Right lobe of liver (tissue), 6 donors: Measurements from ENCODE around the gene NTM. TPM values are rescaled to one million over a fixed set of nuclear protein-coding genes. Genes with fewer than 3 reads are reported as not detected.

Experiments
- ATAC-seq, 4 donors: fragments of 200-7000 bp; cut with Tn5 transposase; one replicate each; pipeline ENCODE4 v1.9.1; 2020; ENCODE audit warnings: mild to moderate bottlenecking in 4 of 4, moderate library complexity in 4 of 4
- DNase-seq, 3 donors: peaks; one replicate each; pipeline ENCODE4 v3.0.0-alpha.2; 2020
- H3K27ac ChIP-seq, 3 donors: fragments of 200-600 bp; one replicate each; pipeline ENCODE4 v1.8.0; 2022
- H3K27me3 ChIP-seq, 2 donors: fragments of 200-600 bp; one replicate each; pipeline ENCODE4 v1.8.0; 2022
- H3K36me3 ChIP-seq, 4 donors: fragments of 200-600 bp; sonication (generic) in 1 of 4; one replicate each; pipeline versions ENCODE4 v1.5.1 to v1.8.0; 2017 to 2022; ENCODE audit warnings: control low read depth in 1 of 4
- H3K4me1 ChIP-seq, 4 donors: fragments of 200-600 bp; sonication (generic) in 1 of 4; one replicate each; pipeline versions ENCODE4 v1.5.1 to v1.8.0; 2017 to 2022; ENCODE audit warnings: control low read depth in 1 of 4
- H3K4me3 ChIP-seq, 3 donors: fragments of 200-600 bp; one replicate each; pipeline ENCODE4 v1.8.0; 2022
- H3K9me3 ChIP-seq, 4 donors: fragments of 200-600 bp; sonication (generic) in 1 of 4; one replicate each; pipeline versions ENCODE4 v1.5.1 to v1.8.0; 2017 to 2022; ENCODE audit warnings: control low read depth in 1 of 4
- CTCF ChIP-seq, 4 donors: fragments of 200-600 bp in 3 of 4; fragments of 450-650 bp in 1 of 4; IDR thresholded peaks; one replicate each; pipeline versions ENCODE4 v1.5.1 to v1.8.0; 2016 to 2022; ENCODE audit warnings: antibody characterized with exemption in 4 of 4, mild to moderate bottlenecking in 2 of 4
- POLR2A ChIP-seq: fragments of 450-650 bp; IDR thresholded peaks from one replicate; pipeline ENCODE4 v1.6.1; 2017; ENCODE audit warnings: antibody characterized with exemption, mild to moderate bottlenecking
- WGBS: methylation state at CpG from one replicate; pipeline ENCODE4 v1.1.6; 2018; ENCODE audit warnings: low coverage, low lambda C conversion rate; ENCODE audit not compliant: insufficient coverage; ENCODE audit errors: missing lambda C conversion rate; 5-methylcytosine and 5-hydroxymethylcytosine counted together
- intact Hi-C, 2 donors: fragments of 100-400 bp; cut with DNase I; formaldehyde crosslinking; loops; one replicate each; pipeline versions ENCODE4 v1.11.2 to v1.14.1; 2022
- total RNA-seq, 6 experiments: library from RNA; depleted of rRNA in 2 of 6; stranded (reverse); fragments of >200 nt in 2 of 6; fragmentation: NEBNext Ultra II Directional in 3 of 6; extraction: Animal tissue kit (Norgen Biotek cat#: 25700) in 3 of 6; gene quantifications; one replicate each; pipeline versions ENCODE4 v1.1.0 to v1.2.4, GENCODE V29; 2016 to 2023
- donor health status: DM: no; HTN: yes; CAD: no.
- donor health status: DM: no; HTN: no; CAD: no.
- donor health status: DM: no; HTN: no; CAD: no.
- donor health status: DM: no; HTN: yes; CAD: no.
- donor health status: DM: no; HTN: yes; CAD: no.

Gene NTM
- total RNA-seq, 6 experiments from 2014 or later: 0.35 TPM; not detected in 5

GRCh38 chr11:132006884-132007580, 636.6 kb downstream of the NTM start:
- Histone ChIP-seq H3K27me3 (no peaks in the 10 kb centered on the region), H3K4me1 (no peaks in the 10 kb centered on the region), H3K36me3 (no peaks in the 10 kb centered on the region), H3K4me3 (no peak overlapping the region), H3K27ac (no peak overlapping the region), H3K9me3 (no peaks in the 10 kb centered on the region)
- 50% methylated on average over 6 of the region's 7 CpGs for WGBS
- no peak for DNase-seq
- no peak for ATAC-seq
- TF ChIP-seq POLR2A (no peak), CTCF (IDR thresholded peaks at IDR 0.05) (no peak)
- intact Hi-C loops: no loop called here

- no peak overlapping the region for H3K4me3 ChIP-seq
- no peaks in the 10 kb centered on the region for H3K36me3 ChIP-seq
- H3K27ac ChIP-seq: no peak overlapping the region
- H3K9me3 ChIP-seq: no peaks in the 10 kb centered on the region
- H3K27me3 ChIP-seq: no peaks in the 10 kb centered on the region
- H3K4me1 ChIP-seq: no peaks in the 10 kb centered on the region
- 25% methylated on average over 1 of the region's 1 CpG for WGBS
- intact Hi-C loops: no loop called here
- no peak for TF ChIP-seq POLR2A
- ATAC-seq (no peak), DNase-seq (no peak)
Measured at GRCh38 chr11:132008226-132008625, 637.8 kb downstream of the NTM start.

- Histone ChIP-seq H3K4me3 (no peak overlapping the region), H3K27ac (no peak overlapping the region), H3K27me3 (no peaks in the 10 kb centered on the region), H3K4me1 (no peaks in the 10 kb centered on the region), H3K9me3 (no peaks in the 10 kb centered on the region), H3K36me3 (no peaks in the 10 kb centered on the region)
- WGBS: 31% methylated on average over 4 of the region's 4 CpGs
- DNase-seq: no peak
- intact Hi-C loops: no loop called here
- ATAC-seq: no peak
- TF ChIP-seq POLR2A (no peak), CTCF (IDR thresholded peaks at IDR 0.05) (no peak)
Measured at GRCh38 chr11:132008872-132009271, 638.5 kb downstream of the NTM start.

- no peak overlapping the region for H3K27ac ChIP-seq
- no peak overlapping the region for H3K4me3 ChIP-seq
- DNase-seq: no peak
- H3K9me3 ChIP-seq: no peaks in the 10 kb centered on the region
- no peaks in the 10 kb centered on the region for H3K36me3 ChIP-seq
- TF ChIP-seq POLR2A (no peak), CTCF (IDR thresholded peaks at IDR 0.05) (no peak)
- 79% methylated on average over 1 of the region's 1 CpG for WGBS
- ATAC-seq: no peak
- no peaks in the 10 kb centered on the region for H3K4me1 ChIP-seq
- intact Hi-C loops: no loop called here
- H3K27me3 ChIP-seq: peaks cover 0 to 12% of the 10 kb centered on the region in 2 donors
Measured at GRCh38 chr11:132020001-132020400, 649.6 kb downstream of the NTM start.

GRCh38 chr11:132022285-132022684, 651.9 kb downstream of the NTM start:
- Histone ChIP-seq H3K36me3 (no peaks in the 10 kb centered on the region), H3K4me1 (no peaks in the 10 kb centered on the region), H3K27me3 (peaks cover 0 to 6% of the 10 kb centered on the region in 2 donors), H3K4me3 (no peak overlapping the region), H3K9me3 (no peaks in the 10 kb centered on the region), H3K27ac (no peak overlapping the region)
- no peak for TF ChIP-seq CTCF (IDR thresholded peaks at IDR 0.05)
- TF ChIP-seq POLR2A: no peak
- no peak for ATAC-seq
- intact Hi-C loops: no loop called here
- no peak for DNase-seq
- 64% methylated on average over 5 of the region's 5 CpGs for WGBS
